Measurements from ENCODE around the gene COMMD8.
"Not testable (repeated sequence)": the region's sequence is repeated elsewhere in the genome, so short reads cannot be mapped to it uniquely, and the experiment has no call there.

COMMD8 gene

DNA sequence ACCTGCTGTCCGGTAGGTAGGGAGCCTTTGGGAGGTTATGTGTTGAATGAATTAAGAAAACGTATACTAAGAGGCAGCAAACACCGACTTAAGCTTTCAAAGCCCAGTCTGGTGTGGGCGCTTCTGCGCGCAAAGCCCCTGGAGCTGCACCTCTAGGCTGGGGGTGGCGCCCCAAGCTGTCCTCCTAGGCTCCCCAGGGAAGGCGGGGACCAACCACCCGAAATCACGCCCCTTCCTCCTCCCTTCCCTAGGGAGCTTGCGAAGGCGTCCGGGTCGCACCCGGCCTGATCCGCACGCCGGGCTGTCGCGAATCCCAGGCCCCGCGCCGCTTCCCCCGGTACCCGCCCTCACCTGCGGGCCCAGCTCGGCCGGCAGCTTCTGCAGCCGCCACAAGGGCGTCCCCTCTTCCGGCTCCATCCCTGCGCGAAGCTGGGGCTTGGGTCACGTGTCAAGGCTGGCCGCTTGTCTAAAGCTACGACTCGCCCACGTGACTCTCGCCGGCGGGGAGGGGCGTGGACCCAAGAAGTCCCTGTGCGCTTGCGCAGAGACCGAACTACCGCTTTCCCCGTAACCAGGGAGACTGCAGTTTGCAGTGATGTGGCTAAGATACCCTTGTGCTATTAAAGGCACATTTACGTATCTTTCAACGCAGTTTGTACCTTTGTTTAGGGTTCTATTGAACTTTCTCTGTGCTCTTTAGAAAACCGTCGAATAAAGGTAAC is at the start of gene COMMD8:
COMMD8 (minus strand) TSS at position 468 of the 722 bp plus-strand sequence; CDS start at position 417, 51 bp downstream.
- DNase-seq (ENCODE audit: low read depth): peak; percentile 90

DNA sequence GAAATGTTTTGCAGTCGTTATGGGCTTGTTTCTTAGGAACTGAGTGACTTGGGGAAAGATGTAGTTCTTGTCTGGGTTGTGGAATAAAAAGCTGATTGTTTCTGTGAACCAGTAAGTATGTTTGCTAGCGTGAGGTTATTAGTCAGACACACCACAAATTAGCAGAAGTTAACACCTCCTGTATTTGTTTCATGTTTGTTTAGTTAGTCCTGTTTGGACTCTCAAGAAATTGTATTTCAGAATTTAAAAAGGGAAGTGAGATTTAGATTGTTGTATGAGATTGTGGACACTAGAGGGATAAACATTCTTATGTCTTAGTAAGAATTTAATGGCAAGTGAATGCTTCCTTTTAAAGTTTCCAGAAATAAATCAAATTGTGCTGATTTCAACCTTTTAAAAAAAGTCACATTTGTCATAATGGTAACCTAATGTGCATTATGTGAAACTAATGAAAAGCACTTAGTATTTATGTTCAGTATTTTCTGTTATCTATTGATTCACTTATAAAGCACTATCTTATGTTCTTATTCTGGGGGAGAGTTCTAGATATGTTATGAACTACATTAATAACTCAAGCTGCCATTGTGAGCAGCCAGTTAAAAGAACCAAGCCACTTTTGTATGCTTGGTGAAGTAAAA is 47.1 kb upstream of the COMMD8 start:
- DNase-seq (ENCODE audit: low read depth): no peak

DNA sequence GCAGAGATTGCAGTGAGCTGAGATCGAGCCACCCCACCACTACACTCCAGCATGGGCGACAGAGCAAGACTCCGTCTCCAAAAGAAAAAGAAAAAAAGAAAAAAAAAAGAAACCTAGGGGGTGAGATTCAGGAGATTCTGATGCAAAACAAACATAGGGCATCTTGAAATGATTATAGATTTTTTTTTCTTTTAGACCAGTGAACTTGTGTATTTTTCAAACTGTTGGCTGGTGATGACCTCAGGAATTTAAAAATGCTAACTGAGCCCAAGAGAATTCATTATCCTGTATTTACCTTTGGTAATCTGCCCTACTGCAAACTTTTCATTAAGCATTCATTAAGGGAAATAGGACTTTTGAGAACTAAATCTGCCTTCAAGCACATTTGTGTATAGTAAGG is 42.2 kb upstream of the COMMD8 start:
- DNase-seq (ENCODE audit: low read depth): no peak

DNA sequence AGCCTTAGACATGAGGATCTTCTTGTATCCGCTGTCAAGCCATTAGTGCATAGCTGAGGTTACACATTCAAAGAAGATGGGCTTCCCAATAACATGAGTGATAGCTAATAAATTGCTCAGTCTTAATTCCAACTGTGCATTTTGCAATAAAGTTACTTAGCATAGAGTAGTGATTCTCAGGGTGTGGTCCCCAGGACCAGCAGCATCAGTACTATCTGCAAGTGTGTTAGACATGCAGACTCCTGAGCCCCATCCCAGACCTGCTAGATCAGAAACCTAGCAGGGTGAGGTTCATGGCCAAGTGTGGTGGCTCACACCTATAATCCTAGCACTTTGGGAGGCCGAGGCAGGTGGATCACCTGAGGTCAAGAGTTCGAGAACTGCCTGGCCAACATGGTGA is 41.6 kb upstream of the COMMD8 start:
- DNase-seq (ENCODE audit: low read depth): no peak

DNA sequence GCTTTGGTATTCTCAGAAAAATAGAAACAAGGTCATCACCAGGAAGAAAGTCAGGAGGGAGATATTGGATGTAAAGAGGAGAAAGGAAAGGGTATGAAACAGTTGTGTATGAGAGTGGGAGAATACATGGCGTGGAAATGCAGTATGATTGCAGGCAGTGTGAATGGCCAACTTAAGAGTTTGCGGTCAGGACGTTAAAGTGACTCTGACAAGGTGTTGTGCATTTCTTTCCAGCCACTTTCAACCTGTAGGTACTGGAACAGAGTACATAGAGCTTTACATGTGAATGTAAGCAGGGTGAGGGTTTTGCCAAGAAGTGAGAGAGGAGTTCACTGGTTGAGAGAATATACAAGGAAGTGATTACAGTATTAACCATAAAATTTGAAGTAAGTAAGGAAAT is 37.3 kb upstream of the COMMD8 start:
- no peak for DNase-seq (ENCODE audit: low read depth)

DNA sequence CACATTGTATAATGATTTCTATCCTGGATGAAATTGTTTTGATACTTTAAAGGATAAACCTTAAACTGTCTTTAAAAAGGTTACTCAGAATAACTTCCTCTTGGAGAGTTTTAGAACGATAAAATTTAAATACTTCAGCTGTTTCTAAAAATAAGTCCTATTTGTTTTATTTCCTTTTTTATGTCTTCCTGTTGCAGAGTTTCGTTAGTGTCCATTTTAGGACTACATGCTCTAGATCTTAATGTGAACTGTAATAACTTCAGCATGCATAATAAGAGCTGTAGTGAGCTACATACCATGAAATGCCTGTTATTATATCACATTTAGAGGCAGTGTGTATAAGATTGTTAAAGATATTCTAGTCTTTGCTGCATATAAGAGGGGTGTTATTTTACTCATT is 36.2 kb upstream of the COMMD8 start:
- no peak for DNase-seq (ENCODE audit: low read depth)

DNA sequence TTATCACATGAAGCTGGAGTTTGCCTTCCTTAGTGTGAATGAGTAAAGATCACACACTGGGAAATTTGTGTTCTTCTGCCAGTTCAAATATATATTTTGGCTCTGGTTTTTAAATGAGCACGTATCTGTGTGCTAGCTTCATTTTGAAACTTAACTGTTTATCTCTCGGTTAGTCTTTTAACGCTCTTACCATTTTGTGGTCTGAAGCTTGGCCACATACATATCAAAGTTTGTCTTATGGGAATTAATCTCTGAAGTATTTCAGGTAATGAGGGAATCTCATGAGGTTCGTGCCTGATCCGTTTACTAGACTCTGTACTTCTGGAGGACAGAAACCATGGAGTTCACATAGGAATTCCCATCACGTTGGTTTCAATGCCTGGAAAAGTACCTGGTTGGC is 35.4 kb upstream of the COMMD8 start:
- no peak for DNase-seq (ENCODE audit: low read depth)

DNA sequence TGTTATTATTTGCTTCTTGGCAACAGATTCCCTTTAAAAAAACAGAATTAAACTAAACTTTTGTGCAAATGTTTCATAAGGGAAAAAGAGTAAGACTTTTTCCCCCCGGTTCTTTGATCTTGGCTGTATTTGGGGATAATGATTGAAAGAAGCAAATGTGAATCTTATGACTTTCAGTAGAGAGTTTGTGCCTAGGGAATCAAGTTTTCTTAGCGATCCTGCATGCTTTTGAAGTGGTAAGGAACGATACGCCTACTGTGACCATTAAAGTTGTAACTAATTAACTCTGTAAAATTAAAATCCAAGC is 30.6 kb upstream of the COMMD8 start:
- no peak for DNase-seq (ENCODE audit: low read depth)

DNA sequence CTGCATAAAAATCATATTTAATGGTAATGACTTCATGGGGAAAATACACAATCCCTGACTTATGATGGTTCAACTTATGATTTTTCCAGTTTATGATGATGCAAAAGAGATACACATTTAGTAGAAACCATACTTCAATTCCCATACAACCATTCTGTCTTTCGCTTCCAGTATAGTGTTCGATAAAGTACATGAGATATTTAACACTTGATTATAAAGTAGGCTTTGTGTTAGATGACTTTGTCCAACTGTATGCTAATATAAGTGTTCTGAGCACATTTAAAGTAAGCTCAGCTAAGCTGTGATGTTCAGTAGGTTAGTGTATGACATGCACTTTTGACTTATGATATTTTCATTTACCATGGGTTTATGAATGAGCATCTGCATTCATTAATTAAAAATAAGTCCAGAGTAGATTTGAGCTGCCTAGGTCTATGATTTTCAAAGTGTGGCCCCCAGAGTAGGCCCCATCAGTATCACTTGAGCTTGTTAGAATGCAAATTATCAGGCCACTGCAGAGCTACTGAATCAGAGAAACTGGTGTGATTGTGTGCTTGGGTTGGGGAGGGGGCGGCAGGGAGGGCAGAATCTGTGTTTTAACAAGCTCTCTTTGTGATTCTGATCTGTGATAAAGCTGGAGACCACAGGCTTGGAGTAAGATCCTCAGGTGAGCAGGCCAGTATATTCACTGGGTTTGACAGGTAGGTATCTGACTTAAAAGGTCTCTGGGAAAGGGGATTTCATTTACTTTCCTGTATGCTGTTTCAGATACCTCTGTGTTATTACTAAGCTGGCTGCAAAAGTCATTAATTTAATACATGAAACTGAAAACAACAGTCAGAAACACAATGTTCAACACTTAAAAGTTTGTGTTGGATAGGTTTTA is 30.0 kb upstream of the COMMD8 start:
- no peak for DNase-seq (ENCODE audit: low read depth)

DNA sequence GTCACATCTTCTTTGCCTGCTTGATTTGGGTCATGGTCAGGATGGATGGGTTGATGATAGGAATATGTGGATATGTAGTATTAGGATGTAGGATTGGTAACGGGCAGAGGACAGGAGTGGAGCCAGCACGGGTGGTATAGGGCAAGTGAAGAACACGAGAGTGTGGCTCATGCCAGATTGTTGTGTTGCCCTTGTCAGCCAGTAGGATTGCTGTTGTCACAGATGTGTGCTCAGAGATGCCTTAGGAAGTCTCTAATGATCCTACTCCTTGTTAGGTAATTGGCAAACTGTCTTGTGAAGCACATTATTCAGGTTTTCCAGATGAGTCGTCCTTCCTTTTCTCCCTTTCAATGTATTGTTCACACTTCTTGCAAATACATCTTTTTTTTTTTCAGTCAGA is 27.0 kb upstream of the COMMD8 start:
- no peak for DNase-seq (ENCODE audit: low read depth)

DNA sequence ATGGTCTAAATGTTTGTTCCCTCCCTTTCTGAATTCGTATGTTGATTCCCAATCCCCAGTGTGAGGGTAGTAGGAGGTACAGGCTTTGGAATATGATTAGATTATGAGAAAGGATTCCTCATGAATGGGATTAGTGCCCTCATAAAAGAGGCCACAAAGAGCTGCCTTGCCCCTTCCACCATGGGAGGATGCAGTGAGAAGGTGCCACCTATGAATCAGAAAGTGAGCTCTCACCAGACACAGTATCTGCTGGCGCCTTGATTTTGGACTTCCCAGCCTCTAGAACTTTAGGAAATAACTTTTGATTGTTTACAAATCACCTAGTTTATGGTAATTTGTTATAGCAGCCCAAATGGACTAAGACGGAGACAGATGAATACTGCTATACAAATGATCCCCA is 25.2 kb upstream of the COMMD8 start:
- no peak for DNase-seq (ENCODE audit: low read depth)

DNA sequence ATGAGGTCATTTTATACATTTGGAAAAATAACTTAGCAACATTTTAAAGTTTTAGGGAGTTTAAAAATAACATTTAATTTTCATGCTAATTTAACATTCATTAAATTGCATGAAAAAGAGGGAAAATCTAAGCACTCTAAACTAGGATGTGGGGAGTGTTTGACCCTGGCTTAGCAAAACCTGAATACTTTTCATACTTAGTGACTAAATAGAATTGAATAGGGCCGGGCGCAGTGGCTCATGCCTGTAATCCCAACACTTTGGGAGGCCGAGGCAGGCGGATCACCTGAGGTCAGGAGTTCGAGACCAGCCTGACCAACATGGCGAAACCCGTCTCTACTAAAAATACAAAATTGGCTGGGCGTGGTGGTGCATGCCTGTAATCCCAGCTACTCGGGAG is 23.2 kb upstream of the COMMD8 start:
- not testable (repeated sequence) for DNase-seq (ENCODE audit: low read depth)

DNA sequence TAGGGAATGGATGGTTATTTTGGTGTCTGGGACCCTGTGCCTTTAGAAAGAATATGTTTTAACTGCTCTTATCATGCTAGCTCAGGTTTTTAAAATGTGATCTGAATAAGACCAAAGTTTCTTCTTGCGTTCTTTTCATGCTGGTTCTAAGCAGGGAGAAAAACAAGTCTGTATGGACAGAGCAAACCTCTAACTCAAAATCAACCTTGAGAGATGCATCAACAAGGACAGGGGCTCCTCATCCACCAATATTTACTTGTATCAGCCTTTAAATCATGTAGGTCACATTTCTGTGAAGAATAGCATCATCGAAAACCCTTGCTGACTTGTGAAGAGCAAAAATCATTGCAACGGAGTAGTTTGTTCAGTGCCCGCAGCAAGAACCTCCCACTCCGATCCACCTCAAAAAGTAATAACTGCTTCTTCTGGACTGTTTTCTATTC is 22.8 kb upstream of the COMMD8 start:
- no peak for DNase-seq (ENCODE audit: low read depth)

DNA sequence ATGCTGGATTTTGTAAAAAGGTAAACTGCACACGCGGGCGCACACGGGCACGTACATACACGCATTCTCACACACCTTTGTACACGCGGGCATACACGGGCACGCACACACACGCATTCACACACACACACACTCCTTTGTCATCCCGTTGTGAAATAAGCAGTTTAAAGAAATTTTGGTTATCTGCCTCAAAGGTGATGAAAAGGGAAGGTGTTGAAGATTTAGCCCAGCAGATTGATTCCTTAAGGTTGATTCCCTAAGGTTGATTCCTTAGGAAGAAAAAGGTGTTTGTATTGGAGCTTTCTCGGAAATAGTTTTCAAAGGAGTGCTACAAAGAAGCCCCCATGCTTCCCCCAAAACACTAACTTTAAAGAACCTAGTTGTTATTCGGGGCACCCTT is 22.3 kb upstream of the COMMD8 start:
- DNase-seq (ENCODE audit: low read depth): no peak

DNA sequence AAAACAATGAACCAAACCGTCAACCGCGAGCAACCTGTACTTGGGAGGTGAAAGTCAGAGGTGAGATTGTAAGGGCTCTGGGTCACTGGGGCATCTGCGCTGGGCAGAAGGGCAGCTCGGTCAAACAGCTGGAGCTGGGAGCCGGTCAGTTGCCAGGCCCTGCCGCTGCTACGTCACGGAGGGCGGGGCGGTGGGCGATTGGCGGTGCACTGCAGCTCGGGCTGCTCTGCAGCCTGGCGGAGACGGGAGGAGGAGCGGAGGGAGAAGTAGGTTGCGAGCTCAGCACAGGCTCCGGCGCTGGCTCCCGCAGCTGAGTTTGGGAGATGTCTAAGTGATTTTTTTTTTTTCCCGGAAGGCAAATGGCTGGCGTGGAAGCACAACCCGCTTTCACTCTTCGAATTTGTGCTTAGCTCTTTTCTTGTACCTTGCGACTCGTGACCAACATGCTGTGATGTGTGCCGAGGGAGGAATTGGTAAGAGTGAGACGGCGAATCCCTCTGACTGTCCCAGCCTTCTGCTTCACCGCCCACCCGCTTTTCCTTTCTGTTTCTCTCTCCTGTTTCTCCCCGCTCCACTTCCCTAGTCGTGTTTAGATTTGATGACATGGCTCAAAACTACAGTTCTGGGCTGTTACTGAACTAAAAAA is 21.7 kb upstream of the COMMD8 start, which contains the start of gene ATP10D:
ATP10D (plus strand) TSS at position 229 of the 646 bp plus-strand sequence. CDS start 27,266 bp downstream, outside the sequence.
- DNase-seq (ENCODE audit: low read depth): no peak

DNA sequence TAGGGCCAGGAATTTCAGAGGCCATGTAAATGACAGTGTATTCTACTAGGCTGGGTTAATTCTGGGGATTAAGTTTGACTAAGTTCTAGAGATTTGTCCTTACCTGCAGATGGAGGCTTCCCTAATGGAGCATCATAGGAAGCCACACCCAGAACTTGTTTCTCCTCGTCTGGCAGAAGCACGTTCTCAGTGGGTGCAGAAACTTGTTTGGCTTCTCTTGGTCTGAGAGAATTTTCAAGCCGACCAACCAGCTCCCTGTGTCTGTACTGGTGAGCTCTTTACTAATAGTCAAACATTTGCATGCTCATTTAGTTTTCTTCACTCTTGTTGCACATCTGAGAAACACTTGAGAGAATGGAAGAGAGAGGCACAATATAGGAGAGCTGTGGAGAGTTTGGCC is 20.7 kb upstream of the COMMD8 start:
- DNase-seq (ENCODE audit: low read depth): no peak

DNA sequence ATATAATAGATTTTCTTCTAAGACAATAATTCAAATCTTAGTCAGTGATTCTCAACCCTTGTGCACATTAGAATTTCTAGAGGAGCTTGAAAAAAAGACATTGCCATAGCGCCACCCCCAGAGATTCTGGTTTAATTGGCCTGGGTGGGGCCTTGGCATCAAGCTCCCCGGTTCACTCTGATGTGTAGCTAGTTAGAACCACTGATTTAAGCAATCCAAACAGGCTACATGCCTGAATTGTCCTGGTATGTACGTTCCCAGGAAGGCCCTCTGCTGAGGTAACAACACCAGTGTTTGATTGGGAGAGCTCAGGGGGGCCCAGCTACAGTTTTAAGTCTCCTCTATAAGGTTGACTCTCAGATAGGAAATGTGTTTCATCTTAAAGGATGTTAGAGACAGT is 20.2 kb upstream of the COMMD8 start:
- no peak for DNase-seq (ENCODE audit: low read depth)

DNA sequence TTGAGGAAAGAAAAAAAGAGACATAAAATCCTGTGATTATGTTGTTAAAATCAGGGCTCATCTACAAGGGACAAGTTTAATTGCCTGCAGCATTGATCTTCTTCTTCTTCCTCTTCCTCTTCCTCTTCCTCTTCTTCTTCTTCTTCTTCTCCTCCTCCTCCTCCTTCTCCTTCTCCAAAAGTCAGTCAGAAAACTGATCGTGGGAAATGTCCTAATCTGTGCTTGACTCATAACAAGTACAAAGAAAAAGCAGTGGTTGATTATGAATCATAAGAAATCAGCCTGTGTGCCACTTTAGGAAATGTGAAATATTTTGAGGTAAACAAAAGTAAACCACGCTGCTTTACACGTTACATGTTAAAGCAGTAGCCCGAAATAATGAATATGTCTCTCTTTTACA is 18.8 kb upstream of the COMMD8 start:
- DNase-seq (ENCODE audit: low read depth): no peak

DNA sequence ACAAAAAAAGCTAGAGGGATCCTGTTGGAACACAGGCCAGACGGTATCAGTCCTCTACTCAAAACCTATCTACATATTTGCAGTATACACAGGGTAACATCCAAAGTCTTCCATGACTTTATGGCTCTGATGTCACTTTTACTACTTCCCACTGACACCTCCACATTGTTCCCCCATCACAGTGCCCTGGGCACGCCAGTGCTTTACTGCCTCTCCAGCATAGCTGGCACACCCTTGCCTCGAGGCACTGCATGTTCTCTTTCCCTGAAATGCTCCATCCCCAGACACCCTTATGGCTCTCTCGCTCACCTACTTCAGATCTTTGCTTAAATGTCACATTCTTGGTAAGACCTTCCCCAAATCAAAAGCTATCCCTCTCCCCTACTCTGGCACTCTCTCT is 15.3 kb upstream of the COMMD8 start:
- no peak for DNase-seq (ENCODE audit: low read depth)

DNA sequence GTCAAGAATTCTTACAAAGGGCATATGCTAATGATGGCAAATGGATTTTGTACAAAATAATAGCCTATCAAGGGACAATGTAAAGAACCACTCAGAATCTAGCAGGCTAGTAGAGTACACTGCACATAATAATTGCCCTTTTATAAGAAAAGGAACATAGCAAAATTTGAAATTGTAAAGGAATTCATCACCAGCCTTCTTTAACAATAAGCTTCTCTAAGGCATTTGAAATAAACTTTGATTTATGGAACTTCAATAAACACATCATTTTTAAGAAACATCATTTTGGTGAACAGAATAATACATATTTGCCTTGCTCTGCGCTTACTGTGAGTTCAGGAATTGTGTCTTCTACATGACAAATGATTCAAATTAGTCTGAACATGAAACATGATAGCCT is 11.9 kb upstream of the COMMD8 start:
- no peak for DNase-seq (ENCODE audit: low read depth)

DNA sequence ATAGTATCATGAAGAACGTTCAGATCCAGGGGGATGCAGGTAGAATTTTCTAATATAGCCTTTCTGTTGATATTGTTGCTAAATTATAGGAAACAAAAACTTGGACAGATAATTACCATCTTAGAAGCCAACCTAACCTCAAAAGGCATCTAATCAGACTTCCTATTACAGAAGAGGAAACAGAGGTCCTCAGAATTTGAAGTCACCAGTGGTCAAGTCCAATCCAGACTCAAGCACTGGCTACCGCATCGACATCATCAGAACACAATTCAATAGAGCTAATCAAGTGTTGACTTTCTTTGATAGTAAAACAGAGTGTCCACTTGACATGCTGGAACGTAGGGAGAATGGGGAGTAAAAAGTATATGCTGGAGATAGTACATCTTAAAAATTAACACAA is 11.3 kb upstream of the COMMD8 start:
- no peak for DNase-seq (ENCODE audit: low read depth)

DNA sequence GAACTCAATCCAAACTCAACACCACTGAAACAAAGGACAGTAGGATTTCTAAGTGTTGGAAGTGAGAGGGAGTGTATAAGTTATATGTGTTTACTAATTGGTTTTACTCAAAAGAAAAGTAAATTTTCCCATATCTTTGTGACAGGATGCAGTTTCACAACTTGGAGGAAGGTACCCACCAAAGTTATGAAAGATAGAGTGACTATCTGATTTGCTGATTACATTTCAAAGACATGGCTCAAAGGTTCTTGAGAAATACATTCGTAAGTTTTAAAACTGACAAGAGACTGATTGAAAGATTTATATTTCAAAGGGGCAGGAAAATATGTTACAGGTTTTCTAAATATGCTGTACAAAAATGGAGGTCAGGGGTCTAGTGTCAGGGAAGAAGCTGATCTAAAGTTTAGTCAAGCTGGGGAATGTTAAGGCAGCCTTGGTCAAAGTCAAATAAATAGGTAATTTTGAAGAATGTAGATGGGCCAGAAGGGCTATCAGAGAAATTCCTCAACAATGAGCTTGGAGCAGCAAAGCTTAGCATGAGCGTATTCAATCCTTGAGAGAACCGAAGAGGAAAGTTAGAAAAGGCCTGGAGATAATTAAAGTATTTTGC is 9.7 kb upstream of the COMMD8 start:
- no peak for DNase-seq (ENCODE audit: low read depth)

Data from CMK (cell line).